ENCODE measurements around the gene LRSAM1.

- TF ChIP-seq CTCF (IDR thresholded peaks at IDR 0.05; ENCODE audit: low read depth, low read length) (no peak), POLR2A (IDR thresholded peaks at IDR 0.05; ENCODE audit: extremely low read depth, insufficient read length) (no peak), MYC (IDR thresholded peaks at IDR 0.05; ENCODE audit: low read depth, low read length) (no peak)
- TF ChIP-seq, protein P1, sequence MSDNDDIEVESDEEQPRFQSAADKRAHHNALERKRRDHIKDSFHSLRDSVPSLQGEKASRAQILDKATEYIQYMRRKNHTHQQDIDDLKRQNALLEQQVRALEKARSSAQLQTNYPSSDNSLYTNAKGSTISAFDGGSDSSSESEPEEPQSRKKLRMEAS (IDR thresholded peaks at IDR 0.05; ENCODE audit: low read depth, low read length) = no peak
Observed at GRCh38 chr9:127422787-127423186, 28.5 kb upstream of the LRSAM1 start.

Measured in NB4 (cell line).